ENCODE data around the gene CCDC66. TPM values are rescaled to one million over a fixed set of nuclear protein-coding genes. Genes with fewer than 3 reads are reported as not detected.

Gene CCDC66
- total RNA-seq, 1 experiment from 2014 or later, result 18.4 TPM

Other genes starting within 250 kb of the CCDC66 start
- 0.50 and 0.96 TPM in 2 replicates for gene ERC2, start 88.7 kb upstream of the CCDC66 start, total RNA-seq (2014; rRNA removed; shearing (Covaris generic))
- gene TASOR, start 126.1 kb downstream of the CCDC66 start, total RNA-seq (2014; rRNA removed; shearing (Covaris generic)), result 55.2 and 70.3 TPM in 2 replicates
- gene ARHGEF3, start 244.8 kb downstream of the CCDC66 start, total RNA-seq (2014; rRNA removed; shearing (Covaris generic)), result 9.5 and 10.9 TPM in 2 replicates